HCT116 (cell line): ENCODE results near the gene HIRA.

Source experiments
- CTCF ChIP-seq, 3 experiments: fragments of 200-600 bp in 1 of 3; sonication (generic) in 1 of 3; IDR thresholded peaks in 2 of 3; conservative IDR thresholded peaks in 1 of 3; 2 replicates each; pipeline ENCODE4 v1.5.1; 2012 to 2017; ENCODE audit warnings: low read depth in 2 of 3, low read length in 2 of 3, antibody characterized with exemption in 1 of 3, borderline replicate concordance in 1 of 3, control low read depth in 1 of 3, mild to moderate bottlenecking in 1 of 3, mixed read lengths in 1 of 3, mixed run types in 1 of 3, moderate library complexity in 1 of 3; ENCODE audit not compliant: insufficient read depth in 1 of 3
- EZH2 ChIP-seq: fragments of 200-600 bp; sonication (generic); IDR thresholded peaks from 2 replicates; pipeline ENCODE4 v1.6.1; 2017; ENCODE audit warnings: antibody characterized with exemption, mixed run types
- FOSL1 ChIP-seq: IDR thresholded peaks from 2 replicates; pipeline ENCODE4 v1.6.1; 2012; ENCODE audit warnings: low read depth
- JUND ChIP-seq: IDR thresholded peaks from 2 replicates; pipeline ENCODE4 v1.6.1; 2012
- MAX ChIP-seq: IDR thresholded peaks from 2 replicates; pipeline ENCODE4 v1.6.1; 2012
- POLR2A ChIP-seq: IDR thresholded peaks from 2 replicates; pipeline ENCODE4 v1.7.0; 2011; ENCODE audit warnings: borderline replicate concordance; ENCODE audit not compliant: insufficient read depth, insufficient read length; ENCODE audit errors: extremely low read depth
- POLR2AphosphoS5 ChIP-seq: IDR thresholded peaks from 2 replicates; pipeline ENCODE4 v1.6.1; 2011; ENCODE audit warnings: mild to moderate bottlenecking, low read depth, low read length, moderate library complexity
- RAD21 ChIP-seq: IDR thresholded peaks from 2 replicates; pipeline ENCODE4 v1.6.1; 2012; ENCODE audit warnings: low read depth, mild to moderate bottlenecking
- SP1 ChIP-seq: IDR thresholded peaks from 2 replicates; pipeline ENCODE4 v1.6.1; 2012; ENCODE audit warnings: low read depth
- ZBTB33 ChIP-seq: IDR thresholded peaks from 2 replicates; pipeline ENCODE4 v1.6.1; 2011; ENCODE audit warnings: mild to moderate bottlenecking, low read length, moderate library complexity; ENCODE audit not compliant: insufficient replicate concordance; ENCODE audit errors: extremely low read depth
- ZFX ChIP-seq: fragments of 450-650 bp; IDR thresholded peaks from 2 replicates; pipeline ENCODE4 v1.6.1; 2017
- ZNF274 ChIP-seq: fragments of 200-500 bp; sonication (Bioruptor generic); IDR thresholded peaks from 2 replicates; pipeline ENCODE4 v1.6.1; 2014; ENCODE audit warnings: mild to moderate bottlenecking, low read depth, low read length, inconsistent platforms

GRCh38 chr22:19374410-19374809, 57.1 kb downstream of the HIRA start:
- TF ChIP-seq EZH2 (no peak), CTCF (IDR thresholded peaks at IDR 0.05 in 2 of 3, conservative IDR thresholded peaks at IDR 0.05 in 1 of 3; ENCODE audit: borderline replicate concordance in 1 of 3, insufficient read depth in 1 of 3, low read depth in 2 of 3, low read length in 2 of 3) (no peak), ZFX (no peak), JUND (no peak), POLR2A (no peak), ZBTB33 (no peak), ZNF274 (no peak), FOSL1 (no peak), SP1 (no peak), MAX (no peak), RAD21 (no peak), POLR2AphosphoS5 (no peak)
